Astrocyte (in vitro differentiated cells and primary cell): ENCODE measurements around the gene ADGRB3. TPM values are rescaled to one million over a fixed set of nuclear protein-coding genes. Genes with fewer than 3 reads are reported as not detected.
"Not testable (repeated sequence)": the region's sequence is repeated elsewhere in the genome, so short reads cannot be mapped to it uniquely, and the experiment has no call there.

Experiments used
- DNase-seq: peaks from one replicate; pipeline ENCODE4 v3.0.0-alpha.2; 2010; ENCODE audit warnings: low read depth
- FAIRE-seq: peaks from 2 replicates; lab custom pipeline; 2011; peaks lifted over from hg19 to GRCh38; lab: Jason Lieb, UNC
- H2AFZ ChIP-seq: 2 replicates; pipeline ENCODE4 v1.6.0; 2012; ENCODE audit warnings: low read depth, low read length, inconsistent platforms
- H3K27ac ChIP-seq: 2 replicates; pipeline ENCODE4 v1.5.1; 2011; ENCODE audit warnings: low read depth, low read length, inconsistent platforms
- H3K27me3 ChIP-seq: 2 replicates; pipeline ENCODE4 v1.6.0; 2011; ENCODE audit warnings: low read length, inconsistent platforms; ENCODE audit not compliant: insufficient read depth
- H3K36me3 ChIP-seq: 2 replicates; pipeline ENCODE4 v1.5.1; 2011; ENCODE audit warnings: low read length, inconsistent platforms; ENCODE audit not compliant: insufficient read depth
- H3K4me1 ChIP-seq: 2 replicates; pipeline ENCODE4 v1.5.1; 2011; ENCODE audit warnings: low read length, inconsistent platforms; ENCODE audit not compliant: insufficient read depth
- H3K4me2 ChIP-seq: 2 replicates; pipeline ENCODE4 v1.6.0; 2012; ENCODE audit warnings: low read length, inconsistent platforms
- H3K4me3 ChIP-seq: 2 replicates; pipeline ENCODE4 v1.5.1; 2011; ENCODE audit warnings: low read depth, mild to moderate bottlenecking, low read length, inconsistent platforms; ENCODE audit not compliant: insufficient read depth
- H3K79me2 ChIP-seq: 2 replicates; pipeline ENCODE4 v1.6.0; 2012; ENCODE audit warnings: mild to moderate bottlenecking, low read length, inconsistent platforms; ENCODE audit not compliant: insufficient read depth
- H3K9ac ChIP-seq: 2 replicates; pipeline ENCODE4 v1.6.0; 2012; ENCODE audit warnings: mild to moderate bottlenecking, low read length, inconsistent platforms
- H3K9me3 ChIP-seq: 2 replicates; pipeline ENCODE4 v1.5.1; 2012; ENCODE audit warnings: low read depth, mild to moderate bottlenecking, low read length, inconsistent platforms; ENCODE audit not compliant: insufficient read depth
- H4K20me1 ChIP-seq: 2 replicates; pipeline ENCODE4 v1.6.0; 2012; ENCODE audit warnings: low read length, inconsistent platforms; ENCODE audit not compliant: insufficient read depth
- H3K27ac Mint-ChIP-seq: one replicate; pipeline ENCODE4 v1.8.0; 2021; ENCODE audit warnings: mild to moderate bottlenecking, mixed read lengths; ENCODE audit not compliant: unreplicated experiment
- H3K27me3 Mint-ChIP-seq: one replicate; pipeline ENCODE4 v1.8.0; 2021; ENCODE audit warnings: low read depth, mixed read lengths; ENCODE audit not compliant: unreplicated experiment
- H3K36me3 Mint-ChIP-seq: one replicate; pipeline ENCODE4 v1.8.0; 2021; ENCODE audit warnings: low read depth, mixed read lengths; ENCODE audit not compliant: unreplicated experiment
- H3K4me1 Mint-ChIP-seq: one replicate; pipeline ENCODE4 v1.8.0; 2021; ENCODE audit warnings: low read depth, mixed read lengths; ENCODE audit not compliant: unreplicated experiment
- H3K4me3 Mint-ChIP-seq: one replicate; pipeline ENCODE4 v1.8.0; 2021; ENCODE audit warnings: mild to moderate bottlenecking, moderate library complexity, mixed read lengths; ENCODE audit not compliant: unreplicated experiment
- H3K9me3 Mint-ChIP-seq: one replicate; pipeline ENCODE4 v1.8.0; 2021; ENCODE audit warnings: mild to moderate bottlenecking, mixed read lengths; ENCODE audit not compliant: unreplicated experiment
- CTCF ChIP-seq: IDR thresholded peaks from 2 replicates; pipeline ENCODE4 v1.5.1; 2011; ENCODE audit warnings: low read depth, mild to moderate bottlenecking, inconsistent platforms, low read length, moderate library complexity; ENCODE audit not compliant: insufficient read depth
- EZH2 ChIP-seq: IDR thresholded peaks from 2 replicates; pipeline ENCODE4 v1.6.1; 2012; ENCODE audit warnings: mild to moderate bottlenecking, low read length, inconsistent platforms; ENCODE audit not compliant: insufficient read depth
- total RNA-seq: library from RNA; stranded (reverse); gene quantifications from 2 replicates; pipeline ENCODE4 v1.2.1, GENCODE V29; 2021

Gene ADGRB3
- total RNA-seq, 1 donor from 2014 or later = 0.77 TPM

GRCh38 chr6:68876792-68877493, 241.9 kb downstream of the ADGRB3 start:
- Histone ChIP-seq H4K20me1 (no peaks in the 10 kb centered on the region), H3K36me3 (no peaks in the 10 kb centered on the region), H3K27ac (no peak overlapping the region), H2AFZ (no peak overlapping the region), H3K9ac (no peak overlapping the region), H3K4me1 (no peaks in the 10 kb centered on the region), H3K9me3 (no peaks in the 10 kb centered on the region), H3K4me2 (no peak overlapping the region), H3K79me2 (no peaks in the 10 kb centered on the region), H3K27me3 (no peaks in the 10 kb centered on the region), H3K4me3 (no peak overlapping the region)
- TF ChIP-seq CTCF = peak; percentile 31
- no peak for TF ChIP-seq EZH2
- FAIRE-seq (no peak), DNase-seq (peak; percentile 6)
- no peaks in the 10 kb centered on the region for H3K27me3 Mint-ChIP-seq
- no peak overlapping the region for H3K4me3 Mint-ChIP-seq
- no peaks in the 10 kb centered on the region for H3K4me1 Mint-ChIP-seq
- no peaks in the 10 kb centered on the region for H3K36me3 Mint-ChIP-seq
- no peaks in the 10 kb centered on the region for H3K9me3 Mint-ChIP-seq
- H3K27ac Mint-ChIP-seq = no peak overlapping the region

GRCh38 chr6:68880050-68880813, 245.2 kb downstream of the ADGRB3 start:
- no peak overlapping the region for H3K4me3 ChIP-seq
- no peaks in the 10 kb centered on the region for H3K36me3 Mint-ChIP-seq
- peaks cover 4% of the 10 kb centered on the region for H3K4me1 Mint-ChIP-seq
- no peak overlapping the region for H2AFZ ChIP-seq
- H3K9ac ChIP-seq = no peak overlapping the region
- no peak overlapping the region for H3K4me3 Mint-ChIP-seq
- no peaks in the 10 kb centered on the region for H4K20me1 ChIP-seq
- no peaks in the 10 kb centered on the region for H3K9me3 Mint-ChIP-seq
- TF ChIP-seq EZH2 (no peak), CTCF (no peak)
- H3K27me3 Mint-ChIP-seq = no peaks in the 10 kb centered on the region
- H3K4me2 ChIP-seq = no peak overlapping the region
- no peaks in the 10 kb centered on the region for H3K4me1 ChIP-seq
- H3K27me3 ChIP-seq = no peaks in the 10 kb centered on the region
- FAIRE-seq (no peak), DNase-seq (no peak)
- H3K36me3 ChIP-seq = no peaks in the 10 kb centered on the region
- no peaks in the 10 kb centered on the region for H3K79me2 ChIP-seq
- no peak overlapping the region for H3K27ac Mint-ChIP-seq
- no peak overlapping the region for H3K27ac ChIP-seq
- H3K9me3 ChIP-seq = no peaks in the 10 kb centered on the region

- H3K27ac ChIP-seq, H2AFZ ChIP-seq, H3K4me3 ChIP-seq, H3K4me1 Mint-ChIP-seq, H3K4me1 ChIP-seq, H3K9me3 ChIP-seq, H3K27me3 Mint-ChIP-seq, H3K79me2 ChIP-seq, H3K9me3 Mint-ChIP-seq, FAIRE-seq, H3K4me3 Mint-ChIP-seq, H3K36me3 ChIP-seq, DNase-seq, H3K4me2 ChIP-seq, H3K27me3 ChIP-seq, H4K20me1 ChIP-seq, H3K36me3 Mint-ChIP-seq, H3K9ac ChIP-seq, H3K27ac Mint-ChIP-seq: not testable (repeated sequence)
Observed at GRCh38 chr6:68883325-68883724, 248.2 kb downstream of the ADGRB3 start.
